Ureter (tissue), 1 donor: ENCODE measurements around the gene PLD5. TPM values are rescaled to one million over a fixed set of nuclear protein-coding genes. Genes with fewer than 3 reads are reported as not detected.
"Not testable (repeated sequence)": the region's sequence is repeated elsewhere in the genome, so short reads cannot be mapped to it uniquely, and the experiment has no call there.

Experiments used
- DNase-seq: peaks from one replicate; pipeline ENCODE4 v3.0.0-alpha.2; 2020; ENCODE audit warnings: low spot score
- total RNA-seq: library from RNA; stranded (reverse); gene quantifications from one replicate; pipeline ENCODE4 v1.2.4, GENCODE V29; 2023
- donor health status: DM: yes; HTN: yes; CAD: no.

Gene PLD5
- total RNA-seq, 1 donor from 2014 or later: 0.13 TPM

DNA sequence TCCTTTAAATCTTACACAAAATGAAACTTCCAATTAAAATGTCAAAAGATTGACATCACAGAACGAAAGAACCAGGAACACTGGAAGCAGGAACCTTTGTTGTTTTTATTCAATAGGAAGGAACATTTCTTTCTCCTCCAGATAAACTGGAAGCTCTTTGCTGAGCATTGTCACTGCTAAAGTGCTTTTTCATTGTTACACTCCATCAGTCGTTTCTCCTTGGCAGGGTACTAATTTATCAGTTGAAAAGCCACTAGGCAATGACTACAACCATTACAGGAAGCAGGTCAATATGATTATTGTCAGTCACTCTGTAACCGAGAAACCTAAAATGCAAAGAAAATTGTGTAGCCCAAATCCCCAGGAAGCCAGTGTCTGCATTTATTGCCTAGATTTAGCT is 362.4 kb downstream of the PLD5 start:
- DNase-seq: no peak

DNA sequence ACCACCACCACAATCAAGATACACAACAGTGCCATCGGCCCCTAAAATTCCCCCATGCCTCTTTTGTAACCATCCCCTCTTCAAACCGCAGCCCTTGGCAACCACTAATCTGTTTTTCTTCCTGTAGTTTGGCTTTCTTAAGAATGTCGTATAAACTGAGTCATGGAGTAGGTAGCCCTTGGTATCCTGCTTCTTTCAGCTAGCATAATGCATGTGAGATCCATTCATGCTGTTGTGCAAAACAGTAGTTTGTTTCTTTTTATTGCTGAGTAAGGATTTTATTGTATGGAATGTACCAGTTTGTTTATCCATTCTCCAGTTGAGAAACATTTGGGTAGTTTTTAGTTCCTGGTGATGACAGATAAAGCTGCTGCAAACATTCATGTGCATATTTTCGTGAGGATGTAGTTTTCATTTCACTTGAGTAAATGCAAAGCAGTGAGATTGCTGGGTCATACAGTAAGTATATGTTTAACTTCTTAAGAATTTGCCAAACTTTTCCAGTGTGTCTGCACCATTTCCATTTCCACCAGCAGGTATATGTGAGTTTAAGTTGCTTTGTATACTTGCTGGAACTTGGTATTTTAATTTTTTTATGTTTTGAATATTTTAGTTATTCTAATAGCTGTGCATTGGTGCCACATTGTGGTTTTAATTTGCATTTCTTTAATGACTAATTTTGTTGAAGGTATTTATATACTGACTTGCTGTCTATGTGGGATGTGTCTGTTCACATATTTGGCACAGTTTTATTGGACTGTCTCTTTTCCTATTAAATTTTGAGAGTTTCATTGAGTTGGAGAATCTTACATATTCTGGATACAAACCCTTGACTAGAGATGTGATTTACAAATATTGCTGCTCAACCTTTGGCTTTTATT is 377.2 kb downstream of the PLD5 start:
- no peak for DNase-seq

DNA sequence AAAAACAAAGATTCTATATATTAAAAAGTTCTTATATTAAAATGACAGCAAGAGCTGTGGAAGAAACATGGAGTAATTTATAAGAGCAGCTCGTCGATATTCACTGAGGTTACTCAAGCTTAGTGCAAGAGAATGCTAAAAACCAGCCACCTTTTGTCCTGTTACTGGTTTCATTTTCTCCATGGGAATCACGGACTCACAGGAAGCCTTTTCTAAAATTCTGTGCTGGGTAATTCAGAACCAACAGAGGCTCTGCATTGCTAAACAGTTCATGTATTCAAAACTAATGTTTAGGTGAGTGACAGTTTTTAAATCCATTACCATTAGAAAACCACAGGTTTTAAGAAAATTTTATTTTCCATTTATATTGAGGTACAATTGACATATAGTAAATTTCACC is 377.8 kb downstream of the PLD5 start:
- DNase-seq: no peak

DNA sequence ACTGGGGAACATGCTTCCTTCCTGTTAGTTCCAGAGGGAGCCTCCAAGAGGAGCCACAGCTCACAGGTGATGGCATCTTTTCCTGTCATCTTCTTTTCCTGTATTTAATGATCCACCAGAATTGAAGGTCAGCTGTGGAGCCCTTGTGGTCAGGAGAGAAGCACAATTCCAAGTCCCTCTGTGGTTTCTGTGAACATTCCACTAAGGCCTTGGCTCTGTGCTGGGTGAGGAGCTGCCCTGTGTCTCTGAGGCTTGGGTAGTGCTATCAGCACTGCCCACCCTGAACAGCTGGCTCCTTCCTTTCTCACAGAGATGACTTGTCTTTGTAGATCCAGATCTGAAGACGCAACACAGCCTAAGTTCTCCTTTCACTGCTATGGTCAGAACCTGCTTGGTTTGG is 383.7 kb downstream of the PLD5 start:
- no peak for DNase-seq

DNA sequence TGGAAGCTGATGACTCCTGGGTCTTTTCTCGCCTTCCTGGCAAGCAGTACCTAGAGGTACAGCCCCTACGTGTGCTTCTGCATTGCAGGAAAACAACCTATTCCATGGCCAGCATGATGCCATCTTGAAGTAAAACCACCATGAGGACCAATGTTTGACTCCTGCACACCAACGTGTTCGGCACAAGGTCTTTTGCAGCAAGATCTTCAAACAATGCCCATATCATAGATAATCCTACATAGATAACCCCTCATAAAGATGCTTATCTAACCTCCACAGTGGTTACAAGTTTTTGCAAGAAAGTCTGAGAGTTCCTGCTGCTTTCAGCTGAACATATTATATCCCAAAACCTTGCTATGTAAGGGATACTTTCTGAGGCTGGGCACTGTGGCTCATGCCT is 384.5 kb downstream of the PLD5 start:
- DNase-seq: no peak

DNA sequence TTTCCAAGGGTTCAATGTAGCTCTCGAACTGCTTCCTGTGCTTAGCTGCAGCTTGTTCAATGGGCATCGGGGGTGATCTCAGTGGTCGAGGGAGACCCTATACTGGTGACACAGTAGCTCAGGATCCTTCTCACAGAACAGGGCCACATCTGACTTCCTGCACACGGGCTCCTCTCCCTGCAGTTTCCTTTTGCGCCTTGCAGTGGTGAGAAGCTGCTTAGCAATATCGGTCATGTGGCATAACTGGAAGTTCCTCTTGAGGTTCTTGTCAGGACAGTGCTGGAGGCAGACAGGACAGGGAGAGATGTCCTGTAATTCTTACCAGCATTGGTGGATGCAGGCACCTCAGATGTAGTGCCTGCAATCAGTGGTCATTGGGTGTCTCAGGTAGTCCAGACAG is 385.1 kb downstream of the PLD5 start:
- DNase-seq: no peak

DNA sequence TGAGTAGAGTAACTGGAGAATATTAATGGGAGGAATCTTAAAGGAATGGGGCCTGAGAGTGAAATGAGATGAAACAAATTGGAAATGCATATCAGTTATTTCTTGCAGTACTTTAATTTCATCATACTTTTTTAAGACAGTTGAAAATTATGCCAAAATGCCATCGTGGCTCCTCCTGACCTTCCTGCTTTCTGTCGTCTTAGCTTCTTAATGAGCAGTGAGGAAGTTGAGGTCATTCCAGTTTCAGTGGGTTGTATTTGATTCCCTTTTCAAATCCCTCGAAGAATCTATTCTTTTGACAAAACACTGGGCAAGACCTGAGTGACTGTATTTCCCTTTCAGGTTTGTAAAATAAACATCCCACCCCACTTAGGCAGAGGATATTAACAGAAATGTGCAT is 390.7 kb downstream of the PLD5 start:
- DNase-seq: no peak

DNA sequence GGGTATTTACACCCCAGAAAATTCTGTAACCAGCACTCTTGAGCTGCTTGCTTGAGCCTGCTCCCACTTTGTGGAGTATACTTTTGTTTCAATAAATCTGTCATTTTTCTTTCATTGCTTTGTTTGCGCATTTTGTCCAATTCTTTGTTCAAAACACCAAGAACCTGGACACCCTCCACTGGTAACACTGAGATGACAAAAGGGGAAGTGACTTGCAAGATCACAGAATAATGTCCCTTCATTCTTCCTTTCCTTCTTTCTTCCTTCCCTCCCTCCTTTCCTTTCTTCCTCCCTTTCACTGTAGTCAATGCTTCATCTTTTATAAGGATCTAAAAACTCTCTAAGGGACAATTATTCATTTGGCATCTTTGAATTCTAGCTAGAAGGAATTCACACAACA is 391.1 kb downstream of the PLD5 start:
- no peak for DNase-seq

DNA sequence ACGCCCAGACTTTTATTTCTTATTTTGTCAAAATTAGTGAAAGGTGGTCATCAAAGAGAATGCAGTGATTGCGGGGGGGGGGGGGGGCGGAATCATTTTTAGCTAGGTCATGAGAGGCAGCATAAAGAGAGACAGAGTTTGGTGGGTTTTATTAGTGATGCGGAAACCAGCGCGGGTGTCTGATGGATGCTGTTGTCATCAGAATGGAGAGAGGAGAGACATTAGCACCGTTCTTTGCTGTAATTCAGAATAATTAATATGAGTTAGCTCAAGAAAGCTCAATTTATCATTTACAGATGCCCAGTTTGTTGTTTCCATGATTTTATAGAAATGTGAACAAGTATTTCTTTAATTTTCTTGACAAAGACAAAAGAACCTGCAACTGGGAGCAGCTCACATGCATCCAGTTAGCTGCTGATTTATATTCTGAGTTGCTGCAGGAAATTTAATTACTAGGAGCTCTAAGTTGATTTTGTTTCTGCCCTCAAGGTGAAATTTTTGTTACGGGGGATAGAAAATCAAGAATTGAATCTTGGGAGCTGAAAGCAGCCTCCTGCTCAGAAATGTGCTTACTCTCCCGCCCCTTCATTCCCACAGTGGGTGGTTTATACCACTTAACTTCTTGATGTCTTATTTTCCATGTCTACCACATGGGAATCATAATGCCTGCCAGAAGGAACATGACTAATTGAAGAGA is 392.2 kb downstream of the PLD5 start:
- no peak for DNase-seq

DNA sequence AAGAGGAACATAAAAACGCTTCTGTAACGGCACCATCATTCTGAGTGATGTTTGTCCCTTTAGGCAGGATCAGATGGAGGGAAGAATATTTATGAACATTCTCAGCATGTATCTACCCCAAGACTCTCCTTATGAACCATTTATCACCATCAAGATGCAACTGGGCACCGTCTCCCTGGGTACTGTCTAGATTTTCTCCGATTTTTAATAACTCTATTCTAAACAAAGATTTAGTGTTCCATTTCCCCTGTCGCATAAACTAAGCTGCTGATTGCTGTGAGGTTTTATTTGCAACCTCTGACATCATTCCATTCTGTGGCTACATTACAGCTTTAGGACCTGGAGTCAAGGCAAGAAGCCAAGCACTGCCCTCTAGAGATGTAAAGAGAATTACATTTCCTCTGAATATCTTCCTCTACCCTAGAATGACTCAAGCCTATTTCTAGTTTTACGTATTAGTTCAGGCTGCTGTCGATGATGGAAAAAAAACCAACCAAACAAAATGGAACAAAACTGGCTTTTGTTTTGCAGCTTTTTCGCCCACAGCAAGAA is 395.5 kb downstream of the PLD5 start:
- no peak for DNase-seq

DNA sequence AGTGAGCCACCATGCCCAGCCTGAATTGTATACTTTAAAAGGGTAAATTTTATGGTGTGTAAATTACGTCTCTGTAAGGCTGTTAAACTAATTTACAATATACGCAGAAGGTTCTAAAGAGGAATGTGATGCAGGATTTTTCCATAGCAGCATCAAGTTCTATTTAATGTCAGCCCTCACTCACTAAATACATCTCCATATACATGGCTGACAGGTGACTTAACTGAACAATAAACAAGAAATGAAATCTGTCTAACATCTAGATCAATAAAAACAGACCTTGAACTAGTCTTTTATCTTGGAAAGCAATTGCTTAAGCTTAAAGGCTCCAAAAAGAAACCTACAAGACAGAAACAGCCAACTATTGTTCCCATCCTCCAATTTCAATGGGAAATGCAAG is 404.1 kb downstream of the PLD5 start:
- DNase-seq: no peak

DNA sequence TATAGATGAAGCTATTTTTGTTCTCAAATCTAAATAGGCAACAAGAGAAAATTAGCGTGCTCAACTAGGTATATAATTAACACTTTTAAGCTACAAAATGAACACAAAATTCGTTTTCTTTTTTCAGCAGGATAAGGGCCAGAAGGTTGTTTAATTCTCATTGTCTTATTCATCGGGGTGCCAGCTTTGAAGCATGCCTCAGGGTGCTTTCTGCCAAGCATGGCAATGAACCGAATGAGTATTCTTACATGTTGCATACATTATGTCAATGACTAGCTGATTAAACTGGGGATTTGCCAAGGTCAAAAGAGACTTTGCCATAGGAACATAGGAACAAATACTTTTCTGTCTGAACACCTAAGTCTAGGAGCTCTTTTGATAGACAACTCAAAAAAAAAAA is 423.6 kb downstream of the PLD5 start:
- DNase-seq: no peak

DNA sequence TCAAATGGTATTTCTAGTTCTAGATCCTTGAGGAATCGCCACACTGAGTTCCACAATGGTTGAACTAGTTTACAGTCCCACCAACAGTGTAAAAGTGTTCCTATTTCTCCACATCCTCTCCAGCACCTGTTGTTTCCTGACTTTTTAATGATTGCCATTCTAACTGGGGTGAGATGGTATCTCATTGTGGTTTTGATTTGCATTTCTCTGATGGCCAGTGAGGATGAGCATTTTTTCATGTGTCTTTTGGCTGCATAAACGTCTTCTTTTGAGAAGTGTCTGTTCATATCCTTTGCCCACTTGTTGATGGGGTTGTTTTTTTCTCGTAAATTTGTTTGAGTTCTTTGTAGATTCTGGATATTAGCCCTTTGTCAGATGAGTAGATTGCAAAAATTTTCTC is 427.2 kb downstream of the PLD5 start:
- DNase-seq: not testable (repeated sequence)

DNA sequence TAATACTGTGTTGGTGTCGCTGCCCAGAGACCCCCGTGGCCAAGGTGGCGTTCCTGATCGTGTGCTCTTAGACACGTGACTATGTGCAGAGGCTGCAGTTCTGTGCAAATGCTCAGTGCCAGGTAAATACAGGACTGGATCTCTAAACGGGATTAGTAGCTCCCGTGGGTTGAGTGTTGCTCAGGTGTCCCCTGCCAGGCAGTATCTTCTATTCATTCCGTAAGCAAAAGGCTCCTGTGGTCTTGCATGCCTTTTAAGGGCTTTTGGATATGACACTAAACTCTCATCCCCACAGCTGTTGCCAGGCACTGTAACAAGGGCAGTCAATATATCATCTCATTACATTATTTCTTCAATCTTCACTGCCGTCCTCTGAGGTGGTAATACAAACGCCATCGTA is 431.4 kb downstream of the PLD5 start:
- no peak for DNase-seq

DNA sequence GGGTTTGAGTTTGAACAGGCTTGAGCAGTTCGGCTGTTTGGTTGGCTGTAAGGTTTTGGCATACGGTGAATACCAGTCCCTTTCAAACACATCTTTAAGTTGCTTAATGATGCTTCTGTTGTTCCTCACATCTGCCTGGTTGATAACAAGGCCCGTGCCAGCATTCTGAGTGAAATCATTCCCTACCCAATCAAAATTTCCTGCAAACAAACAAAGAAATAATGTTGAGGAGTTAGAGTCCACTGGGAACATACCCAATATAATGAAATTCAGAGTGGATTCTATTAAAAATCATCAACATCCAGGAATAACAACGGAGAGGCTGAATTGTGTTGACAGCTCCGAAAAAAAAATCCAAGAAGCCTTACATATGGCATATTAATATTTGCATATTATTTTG is 434.6 kb downstream of the PLD5 start:
- no peak for DNase-seq

DNA sequence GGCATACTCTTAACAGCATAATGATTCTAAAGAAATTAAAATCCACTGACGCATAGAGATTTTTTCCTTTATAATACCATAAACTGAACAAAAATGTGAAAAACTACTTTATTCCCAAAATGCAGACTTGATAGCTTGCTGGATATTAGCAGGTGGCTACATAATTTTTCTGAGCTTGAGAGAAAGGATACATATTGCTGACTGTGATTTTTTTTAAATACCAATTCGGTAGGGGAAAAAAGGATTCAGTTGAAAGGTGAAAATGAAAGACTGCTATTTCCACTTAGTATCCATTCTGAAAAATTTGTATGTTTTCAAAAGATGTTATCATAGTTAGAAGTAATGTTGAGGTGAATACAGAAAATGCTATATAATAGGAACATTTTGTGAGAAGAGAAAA is 435.6 kb downstream of the PLD5 start:
- DNase-seq: no peak

DNA sequence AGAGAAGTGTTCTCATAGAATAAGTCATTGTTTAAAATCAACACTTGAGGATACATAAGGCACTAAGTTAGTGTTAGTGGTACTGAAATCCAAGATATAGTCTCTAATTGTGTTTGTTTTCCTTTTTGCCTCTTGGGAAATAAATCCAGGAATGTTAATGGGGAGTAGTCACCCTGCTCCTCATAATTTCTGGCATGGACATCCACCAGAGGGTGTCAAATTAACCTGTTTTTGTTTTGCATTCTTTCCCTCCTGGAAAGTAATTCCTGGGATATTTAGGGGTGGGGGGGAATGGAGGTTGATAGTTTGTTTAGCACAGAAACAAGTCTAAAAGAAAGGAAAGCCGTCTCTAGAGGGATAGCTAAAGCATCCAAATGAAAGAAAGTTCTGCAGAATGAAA is 437.8 kb downstream of the PLD5 start:
- DNase-seq: no peak

DNA sequence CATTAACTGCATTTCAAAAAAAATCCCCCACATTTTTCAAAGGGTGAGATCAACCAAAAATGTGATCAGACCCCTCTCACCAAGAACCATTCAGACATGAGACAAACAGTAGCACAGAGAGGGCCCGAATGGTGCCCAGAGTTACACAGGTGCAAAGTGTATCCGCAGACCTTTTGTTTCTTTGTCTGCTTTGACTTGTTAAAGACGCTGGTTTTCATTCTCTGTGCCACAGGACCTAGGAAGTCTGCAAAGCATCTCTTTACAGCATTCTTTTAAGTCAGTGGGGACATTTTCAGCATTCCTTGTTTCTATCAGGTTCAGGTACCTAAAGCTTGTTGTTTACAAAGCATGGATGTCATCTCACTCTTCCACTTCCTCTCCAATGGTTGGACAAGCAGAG is 438.4 kb downstream of the PLD5 start:
- no peak for DNase-seq

DNA sequence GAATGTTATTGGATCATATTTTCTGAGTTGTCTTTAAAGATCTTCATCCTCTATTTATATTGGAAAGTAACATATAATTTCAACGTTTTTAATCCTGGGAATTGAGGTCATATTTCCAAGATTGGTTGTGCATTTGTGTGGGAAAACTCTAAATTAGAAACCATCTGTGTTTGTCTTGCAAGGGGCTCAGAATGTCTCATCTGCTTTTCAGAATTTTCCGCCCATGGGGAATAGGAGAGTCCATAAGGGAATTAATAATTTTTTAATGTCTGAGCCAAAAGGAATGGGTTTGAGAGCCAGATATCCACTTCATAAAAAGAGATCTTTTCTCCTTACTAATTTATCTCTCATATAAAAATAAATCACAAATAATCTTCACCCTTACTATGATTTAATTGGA is 440.8 kb downstream of the PLD5 start:
- DNase-seq: no peak

DNA sequence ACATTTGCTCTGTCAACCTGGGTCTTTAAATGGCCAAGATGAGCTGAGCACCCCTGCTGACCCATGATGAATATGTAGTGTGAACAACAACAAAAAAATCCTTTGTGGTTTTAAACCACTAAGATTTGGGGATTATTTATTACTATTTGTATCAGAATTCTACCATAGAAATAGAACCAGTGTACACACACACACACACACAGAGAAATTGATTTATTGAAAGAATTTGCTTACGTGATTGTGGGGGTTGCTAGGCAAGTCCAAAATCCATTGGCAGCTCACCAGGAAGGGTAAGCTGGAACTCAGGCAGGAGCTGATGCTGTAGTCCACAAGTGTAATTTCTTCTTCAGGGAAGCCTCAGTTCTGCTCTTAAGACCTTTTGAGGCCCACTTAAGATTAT is 443.1 kb downstream of the PLD5 start:
- DNase-seq: no peak

DNA sequence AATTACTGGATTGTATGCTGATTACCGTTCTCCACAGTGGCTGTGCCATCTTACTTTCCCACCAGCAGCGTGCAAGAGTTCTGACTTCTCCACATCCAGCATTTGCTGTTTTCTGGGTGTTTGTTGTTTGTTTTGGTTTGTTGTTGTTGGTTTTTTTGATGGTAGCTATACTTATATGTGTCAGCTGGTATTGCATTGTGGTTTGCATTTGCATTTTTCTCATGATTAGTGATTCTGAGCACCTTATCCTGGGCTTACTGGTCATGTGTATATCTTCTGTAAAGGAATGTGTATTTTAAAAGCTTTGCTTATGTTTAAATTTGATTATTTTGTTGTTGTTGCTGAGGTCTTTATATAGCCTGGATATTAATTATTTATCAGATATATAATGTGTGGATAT is 458.7 kb downstream of the PLD5 start:
- DNase-seq: no peak

DNA sequence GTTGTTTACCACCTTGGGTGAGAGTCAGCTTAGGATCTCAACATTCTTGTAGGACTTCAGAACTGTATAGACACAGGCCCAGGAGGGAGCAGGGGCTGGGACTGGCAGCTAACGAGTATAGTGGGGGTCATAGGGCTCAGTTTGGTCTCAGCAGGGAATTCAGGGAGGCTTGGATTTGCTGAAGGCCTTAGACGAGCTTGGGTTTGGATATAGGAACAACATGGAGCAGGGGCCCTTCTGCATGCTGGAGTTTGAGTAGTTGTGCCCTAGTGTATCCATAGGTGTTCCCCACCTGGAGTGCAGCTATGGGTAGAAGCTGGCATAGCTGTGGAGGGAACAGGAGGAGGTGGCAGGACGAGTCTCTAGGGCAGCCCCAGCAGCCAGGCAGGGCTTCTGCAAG is 462.2 kb downstream of the PLD5 start:
- no peak for DNase-seq

DNA sequence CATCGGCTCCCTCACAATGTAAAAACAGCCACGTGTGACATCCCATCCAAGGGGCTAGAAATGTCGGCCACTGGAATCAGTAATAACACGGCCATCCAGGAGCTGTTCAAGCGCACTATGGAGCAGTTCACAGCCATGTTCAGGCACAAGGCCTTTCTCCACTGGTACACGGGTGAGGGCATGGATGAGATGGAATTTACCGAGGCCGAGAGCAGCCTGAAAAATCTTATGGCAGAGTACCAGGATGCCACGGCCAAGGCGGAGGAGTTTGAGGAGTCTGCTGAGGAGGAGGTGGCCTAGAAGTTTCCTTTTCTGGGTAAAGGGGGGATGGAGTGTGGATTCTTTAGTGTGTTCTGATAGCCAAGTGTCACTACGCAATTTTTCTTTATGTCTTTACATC is 464.5 kb downstream of the PLD5 start:
- DNase-seq: no peak
